Measurements from ENCODE around the gene NRXN2.
"Not testable (repeated sequence)": the region's sequence is repeated elsewhere in the genome, so short reads cannot be mapped to it uniquely, and the experiment has no call there.

The NRXN2 gene

DNA sequence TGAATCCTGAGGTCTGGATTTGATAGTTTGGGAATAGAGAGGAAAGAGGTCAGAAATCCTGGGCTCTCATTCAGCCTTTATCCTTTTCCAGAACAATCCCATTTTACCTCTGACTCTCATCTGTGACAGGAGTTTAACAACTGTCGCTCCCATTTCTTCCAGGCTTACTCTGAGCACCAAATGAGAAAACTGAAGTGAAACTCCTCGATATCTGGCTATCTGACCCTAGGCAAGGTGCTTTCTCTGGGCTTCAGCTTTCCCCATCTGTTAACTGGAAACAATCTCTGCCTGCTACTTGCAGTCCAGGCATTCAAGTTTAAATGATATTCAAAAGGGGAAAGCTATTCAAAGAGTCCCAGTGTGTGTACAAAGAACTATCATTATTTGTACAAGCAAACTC, 50.1 kb downstream of the NRXN2 start:
- H3K4me3 ChIP-seq (ENCODE audit: low read depth, low read length) = no peak overlapping the region
- TF ChIP-seq POLR2A (IDR thresholded peaks at IDR 0.05; ENCODE audit: extremely low read depth, insufficient read length) = no peak
- TF ChIP-seq, protein P1, sequence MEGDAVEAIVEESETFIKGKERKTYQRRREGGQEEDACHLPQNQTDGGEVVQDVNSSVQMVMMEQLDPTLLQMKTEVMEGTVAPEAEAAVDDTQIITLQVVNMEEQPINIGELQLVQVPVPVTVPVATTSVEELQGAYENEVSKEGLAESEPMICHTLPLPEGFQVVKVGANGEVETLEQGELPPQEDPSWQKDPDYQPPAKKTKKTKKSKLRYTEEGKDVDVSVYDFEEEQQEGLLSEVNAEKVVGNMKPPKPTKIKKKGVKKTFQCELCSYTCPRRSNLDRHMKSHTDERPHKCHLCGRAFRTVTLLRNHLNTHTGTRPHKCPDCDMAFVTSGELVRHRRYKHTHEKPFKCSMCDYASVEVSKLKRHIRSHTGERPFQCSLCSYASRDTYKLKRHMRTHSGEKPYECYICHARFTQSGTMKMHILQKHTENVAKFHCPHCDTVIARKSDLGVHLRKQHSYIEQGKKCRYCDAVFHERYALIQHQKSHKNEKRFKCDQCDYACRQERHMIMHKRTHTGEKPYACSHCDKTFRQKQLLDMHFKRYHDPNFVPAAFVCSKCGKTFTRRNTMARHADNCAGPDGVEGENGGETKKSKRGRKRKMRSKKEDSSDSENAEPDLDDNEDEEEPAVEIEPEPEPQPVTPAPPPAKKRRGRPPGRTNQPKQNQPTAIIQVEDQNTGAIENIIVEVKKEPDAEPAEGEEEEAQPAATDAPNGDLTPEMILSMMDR (IDR thresholded peaks at IDR 0.05; ENCODE audit: low read depth, low read length) = no peak
- TF ChIP-seq MAX (IDR thresholded peaks at IDR 0.05; ENCODE audit: low read depth, low read length) = no peak
- no peak for TF ChIP-seq MYC (IDR thresholded peaks at IDR 0.05; ENCODE audit: low read depth, low read length)
- DNase-seq (ENCODE audit: low read depth) = no peak

DNA sequence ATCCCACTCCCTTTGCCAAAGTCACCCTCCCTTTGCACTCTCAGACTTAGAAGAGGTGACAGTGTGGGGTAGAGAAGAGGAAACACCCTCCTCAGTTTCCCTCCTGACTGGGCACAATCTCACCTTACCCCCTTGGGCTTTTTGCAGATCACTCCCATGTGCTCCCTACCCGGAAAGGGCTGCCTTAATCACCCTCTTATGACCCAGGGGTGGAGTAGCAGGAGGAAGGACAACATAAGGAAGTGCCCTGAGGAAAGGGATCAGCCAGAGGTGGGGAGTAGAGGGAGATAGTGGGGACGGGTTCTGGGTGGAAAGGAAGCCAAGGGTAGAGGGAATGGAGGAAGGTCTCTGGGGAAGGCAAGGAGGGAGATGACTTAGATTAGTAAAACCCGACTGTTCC, 52.0 kb downstream of the NRXN2 start:
- DNase-seq (ENCODE audit: low read depth) = no peak
- no peak overlapping the region for H3K4me3 ChIP-seq (ENCODE audit: low read depth, low read length)
- TF ChIP-seq MYC (IDR thresholded peaks at IDR 0.05; ENCODE audit: low read depth, low read length) (no peak), POLR2A (IDR thresholded peaks at IDR 0.05; ENCODE audit: extremely low read depth, insufficient read length) (no peak), MAX (IDR thresholded peaks at IDR 0.05; ENCODE audit: low read depth, low read length) (no peak)
- TF ChIP-seq, protein P1 (IDR thresholded peaks at IDR 0.05; ENCODE audit: low read depth, low read length) = no peak

- H3K4me3 ChIP-seq (ENCODE audit: low read depth, low read length) = no peak overlapping the region
- TF ChIP-seq, protein P1 (IDR thresholded peaks at IDR 0.05; ENCODE audit: low read depth, low read length) = no peak
- TF ChIP-seq MAX (IDR thresholded peaks at IDR 0.05; ENCODE audit: low read depth, low read length) (no peak), MYC (IDR thresholded peaks at IDR 0.05; ENCODE audit: low read depth, low read length) (no peak)
- DNase-seq (ENCODE audit: low read depth) = no peak
Measured at GRCh38 chr11:64667154-64667745, 55.7 kb downstream of the NRXN2 start.

DNA sequence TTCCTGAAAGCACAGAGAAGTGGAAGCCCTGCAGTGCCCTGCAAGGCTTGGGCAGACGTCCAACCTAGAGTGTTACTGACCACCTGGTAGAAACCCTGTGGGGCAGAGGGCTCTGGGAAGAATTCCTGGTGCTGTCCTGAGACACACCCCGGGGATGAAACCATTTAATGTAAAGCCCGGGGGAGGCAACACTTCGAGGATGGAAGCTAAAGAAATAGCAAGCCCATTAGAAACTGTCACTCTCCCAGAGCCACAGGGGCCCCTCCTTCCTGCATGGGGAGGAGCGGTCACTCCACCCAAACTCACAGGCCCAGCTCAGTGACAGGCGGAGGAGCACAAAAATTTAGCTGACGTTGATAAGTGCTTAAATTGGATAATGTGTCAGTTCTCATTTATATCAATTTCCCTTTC, 57.6 kb downstream of the NRXN2 start:
- no peak for DNase-seq (ENCODE audit: low read depth)
- no peak overlapping the region for H3K4me3 ChIP-seq (ENCODE audit: low read depth, low read length)

GRCh38 chr11:64664236-64664870, 58.6 kb downstream of the NRXN2 start:
- DNase-seq (ENCODE audit: low read depth); H3K4me3 ChIP-seq (ENCODE audit: low read depth, low read length): not testable (repeated sequence)

More for the DNA sequence above, 57.6 kb downstream of the NRXN2 start:
- no peak for TF ChIP-seq MAX (IDR thresholded peaks at IDR 0.05; ENCODE audit: low read depth, low read length)
- no peak for TF ChIP-seq POLR2A (IDR thresholded peaks at IDR 0.05; ENCODE audit: extremely low read depth, insufficient read length)
- TF ChIP-seq, protein P1 (IDR thresholded peaks at IDR 0.05; ENCODE audit: low read depth, low read length) = no peak
- TF ChIP-seq MYC (IDR thresholded peaks at IDR 0.05; ENCODE audit: low read depth, low read length) = no peak

GRCh38 chr11:64663656-64664055, 59.3 kb downstream of the NRXN2 start:
- no peak for TF ChIP-seq POLR2A (IDR thresholded peaks at IDR 0.05; ENCODE audit: extremely low read depth, insufficient read length)
- TF ChIP-seq, protein P1 (IDR thresholded peaks at IDR 0.05; ENCODE audit: low read depth, low read length) = no peak
- no peak for TF ChIP-seq MYC (IDR thresholded peaks at IDR 0.05; ENCODE audit: low read depth, low read length)
- TF ChIP-seq MAX (IDR thresholded peaks at IDR 0.05; ENCODE audit: low read depth, low read length) = no peak
- no peak for DNase-seq (ENCODE audit: low read depth)
- H3K4me3 ChIP-seq (ENCODE audit: low read depth, low read length) = no peak overlapping the region
